GM20000 (cell line): ENCODE measurements around the gene ASIC5.

Experiments used
- DNase-seq: peaks from one replicate; pipeline ENCODE4 v3.0.0; 2012; ENCODE audit warnings: low spot score
- CTCF ChIP-seq: IDR thresholded peaks from 2 replicates; pipeline ENCODE4 v1.5.1; 2012; ENCODE audit warnings: mild to moderate bottlenecking, control low read depth; ENCODE audit errors: extremely low read depth, missing control alignments

Gene ASIC5

GRCh38 chr4:155866177-155866576, at the start of gene ASIC5:
ASIC5 (minus strand) TSS chr4:155866277; CDS start chr4:155866226, 51 bp downstream.
- TF ChIP-seq CTCF: no peak
- DNase-seq: no peak

GRCh38 chr4:155914782-155915181, 48.7 kb upstream of the ASIC5 start:
- TF ChIP-seq CTCF: no peak
- no peak for DNase-seq

- DNase-seq: no peak
- TF ChIP-seq CTCF: no peak
Measured at GRCh38 chr4:155911905-155912304, 45.8 kb upstream of the ASIC5 start.

- no peak for TF ChIP-seq CTCF
- no peak for DNase-seq
Measured at GRCh38 chr4:155909615-155910226, 43.6 kb upstream of the ASIC5 start.

- peak; percentile 38 for DNase-seq
- no peak for TF ChIP-seq CTCF
Measured at GRCh38 chr4:155908187-155909139, 42.4 kb upstream of the ASIC5 start.

GRCh38 chr4:155907556-155907955, 41.5 kb upstream of the ASIC5 start:
- no peak for TF ChIP-seq CTCF
- DNase-seq: no peak
